ENCODE measurements around the gene MIS18A.
A peak's percentile ranks its signal among the peaks of the same experiment; 100 is the strongest.
"Not testable (repeated sequence)": the region's sequence is repeated elsewhere in the genome, so short reads cannot be mapped to it uniquely, and the experiment has no call there.

MIS18A gene

GRCh38 chr21:32278518-32279376 is at the start of gene MIS18A:
Gene MIS18A, minus strand, starts transcription at chr21:32279049. Its CDS starts 35 bp downstream, at chr21:32279014.
- peak; percentile 98 for DNase-seq (ENCODE audit: low read depth)

- no peak for DNase-seq (ENCODE audit: low read depth)
These were observed 49.7 kb upstream of the MIS18A start for GRCh38 chr21:32328595-32328994.

GRCh38 chr21:32325706-32326105 is 46.9 kb upstream of the MIS18A start:
- DNase-seq (ENCODE audit: low read depth), result no peak

- DNase-seq (ENCODE audit: low read depth), result no peak
These were observed 43.8 kb upstream of the MIS18A start for GRCh38 chr21:32322676-32323075.

GRCh38 chr21:32322103-32322502 is 43.3 kb upstream of the MIS18A start:
- DNase-seq (ENCODE audit: low read depth), result no peak

GRCh38 chr21:32321480-32321879 is 42.6 kb upstream of the MIS18A start:
- no peak for DNase-seq (ENCODE audit: low read depth)

- DNase-seq (ENCODE audit: low read depth), result no peak
These were observed 41.9 kb upstream of the MIS18A start for GRCh38 chr21:32320726-32321125.

GRCh38 chr21:32320059-32320458 is 41.2 kb upstream of the MIS18A start:
- no peak for DNase-seq (ENCODE audit: low read depth)

- no peak for DNase-seq (ENCODE audit: low read depth)
These were observed 40.2 kb upstream of the MIS18A start for GRCh38 chr21:32319012-32319411.

GRCh38 chr21:32317726-32318125 is 38.9 kb upstream of the MIS18A start:
- no peak for DNase-seq (ENCODE audit: low read depth)

GRCh38 chr21:32316361-32317215 is 37.7 kb upstream of the MIS18A start:
- DNase-seq (ENCODE audit: low read depth), result no peak

GRCh38 chr21:32315511-32316281 is 36.8 kb upstream of the MIS18A start:
- no peak for DNase-seq (ENCODE audit: low read depth)

GRCh38 chr21:32314806-32315205 is 36.0 kb upstream of the MIS18A start:
- DNase-seq (ENCODE audit: low read depth), result no peak

GRCh38 chr21:32312976-32313375 is 34.1 kb upstream of the MIS18A start:
- no peak for DNase-seq (ENCODE audit: low read depth)

GRCh38 chr21:32312326-32312725 is 33.5 kb upstream of the MIS18A start:
- no peak for DNase-seq (ENCODE audit: low read depth)

- no peak for DNase-seq (ENCODE audit: low read depth)
These were observed 32.8 kb upstream of the MIS18A start for GRCh38 chr21:32311621-32312020.

- not testable (repeated sequence) for DNase-seq (ENCODE audit: low read depth)
These were observed 32.1 kb upstream of the MIS18A start for GRCh38 chr21:32310976-32311375.

- no peak for DNase-seq (ENCODE audit: low read depth)
These were observed 31.1 kb upstream of the MIS18A start for GRCh38 chr21:32309906-32310460.

GRCh38 chr21:32308696-32309095 is 29.8 kb upstream of the MIS18A start:
- no peak for DNase-seq (ENCODE audit: low read depth)

- no peak for DNase-seq (ENCODE audit: low read depth)
These were observed 28.9 kb upstream of the MIS18A start for GRCh38 chr21:32307706-32308105.

GRCh38 chr21:32306021-32306780 is 27.4 kb upstream of the MIS18A start:
- no peak for DNase-seq (ENCODE audit: low read depth)
